EH (cell line): ENCODE measurements around the gene CDC14B.
A peak's percentile ranks its signal among the peaks of the same experiment; 100 is the strongest.

Experiments used
- DNase-seq: peaks from one replicate; pipeline ENCODE4 v3.0.0-alpha.2; 2015; ENCODE audit warnings: low read depth

Gene CDC14B

GRCh38 chr9:96621618-96622017, 2.0 kb upstream of the CDC14B start:
- peak; percentile 55 for DNase-seq

- DNase-seq = no peak
Measured at GRCh38 chr9:96620832-96621269, 1.2 kb upstream of the CDC14B start.

- DNase-seq = no peak
Measured at GRCh38 chr9:96620181-96620514, 505 bp upstream of the CDC14B start.

GRCh38 chr9:96619124-96619465, 548 bp downstream of the CDC14B start:
- DNase-seq = no peak

GRCh38 chr9:96618209-96619123, 1.2 kb downstream of the CDC14B start:
- peak; percentile 69 for DNase-seq

GRCh38 chr9:96617439-96618185, 2.0 kb downstream of the CDC14B start:
- DNase-seq = no peak

- no peak for DNase-seq
Measured at GRCh38 chr9:96616817-96617438, 2.7 kb downstream of the CDC14B start.

- no peak for DNase-seq
Measured at GRCh38 chr9:96615411-96615810, 4.2 kb downstream of the CDC14B start.

- DNase-seq = peak; percentile 59
Measured at GRCh38 chr9:96614664-96615063, 5.0 kb downstream of the CDC14B start.

GRCh38 chr9:96612966-96613589, 6.6 kb downstream of the CDC14B start:
- DNase-seq = peak; percentile 22

- DNase-seq = peak; percentile 95
Measured at GRCh38 chr9:96612105-96612965, 7.3 kb downstream of the CDC14B start.

GRCh38 chr9:96611302-96611701, 8.3 kb downstream of the CDC14B start:
- DNase-seq = no peak

GRCh38 chr9:96609732-96610131, 9.9 kb downstream of the CDC14B start:
- DNase-seq = no peak

GRCh38 chr9:96607971-96608370, 11.7 kb downstream of the CDC14B start:
- DNase-seq = no peak

GRCh38 chr9:96605328-96605727, 14.3 kb downstream of the CDC14B start:
- DNase-seq = no peak

GRCh38 chr9:96604004-96604319, 15.7 kb downstream of the CDC14B start:
- DNase-seq = peak; percentile 51

- DNase-seq = no peak
Measured at GRCh38 chr9:96603305-96604003, 16.2 kb downstream of the CDC14B start.

- peak; percentile 24 for DNase-seq
Measured at GRCh38 chr9:96599298-96599697, 20.3 kb downstream of the CDC14B start.

GRCh38 chr9:96596601-96597111, 23.0 kb downstream of the CDC14B start:
- DNase-seq = no peak
